GM23338 (cell line): ENCODE data around the gene MED27. TPM values are rescaled to one million over a fixed set of nuclear protein-coding genes. Genes with fewer than 3 reads are reported as not detected.

ENCODE experiments used
- ATAC-seq: fragments of 200-7000 bp; cut with Tn5 transposase; 3 replicates; pipeline ENCODE4 v1.9.1; 2020
- DNase-seq: peaks from one replicate; pipeline ENCODE4 v3.0.0-alpha.2; 2015; ENCODE audit warnings: low spot score
- H2AFZ ChIP-seq: fragments of 200-600 bp; sonication (generic); 2 replicates; pipeline ENCODE4 v1.8.0; 2016; ENCODE audit warnings: antibody characterized with exemption, mild to moderate bottlenecking, moderate library complexity
- H3F3A ChIP-seq: fragments of 200-600 bp; sonication (generic); replicated peaks from 2 replicates; pipeline ENCODE4 v1.8.0; 2017; ENCODE audit warnings: antibody characterized with exemption, mixed run types, low read depth
- H3K27ac ChIP-seq: fragments of 200-600 bp; sonication (generic); 2 replicates; pipeline ENCODE4 v1.6.1; 2016; ENCODE audit warnings: low read depth
- H3K27me3 ChIP-seq: fragments of 200-600 bp; sonication (generic); 2 replicates; pipeline ENCODE4 v1.8.0; 2016; ENCODE audit warnings: mild to moderate bottlenecking, mixed run types, moderate library complexity; ENCODE audit not compliant: insufficient read depth
- H3K36me3 ChIP-seq: fragments of 200-600 bp; sonication (generic); 2 replicates; pipeline ENCODE4 v1.8.0; 2016; ENCODE audit warnings: mild to moderate bottlenecking; ENCODE audit not compliant: insufficient read depth
- H3K4me1 ChIP-seq: fragments of 200-600 bp; sonication (generic); 2 replicates; pipeline ENCODE4 v1.8.0; 2016; ENCODE audit warnings: mild to moderate bottlenecking, moderate library complexity; ENCODE audit not compliant: insufficient read depth
- H3K4me2 ChIP-seq: fragments of 200-600 bp; sonication (generic); 2 replicates; pipeline ENCODE4 v1.7.1; 2017; ENCODE audit warnings: mixed run types
- H3K4me3 ChIP-seq: fragments of 200-600 bp; sonication (generic); 2 replicates; pipeline ENCODE4 v1.6.1; 2016; ENCODE audit warnings: mixed run types
- H3K79me2 ChIP-seq: fragments of 200-600 bp; sonication (generic); replicated peaks from 2 replicates; pipeline ENCODE4 v1.8.0; 2017; ENCODE audit warnings: mild to moderate bottlenecking; ENCODE audit not compliant: insufficient read depth
- H3K9me2 ChIP-seq: fragments of 200-600 bp; sonication (generic); 2 replicates; pipeline ENCODE4 v1.8.0; 2017; ENCODE audit not compliant: insufficient read depth
- H4K20me1 ChIP-seq: fragments of 200-600 bp; sonication (generic); replicated peaks from 2 replicates; pipeline ENCODE4 v1.8.0; 2017; ENCODE audit warnings: mild to moderate bottlenecking; ENCODE audit not compliant: insufficient read depth
- H3K27ac Mint-ChIP-seq: 2 replicates; pipeline ENCODE4 v1.8.0; 2020; ENCODE audit warnings: inconsistent platforms, mild to moderate bottlenecking, moderate library complexity, mixed read lengths
- H3K27me3 Mint-ChIP-seq: 3 replicates; pipeline ENCODE4 v1.8.0; 2022; ENCODE audit warnings: low read depth, mild to moderate bottlenecking, moderate library complexity, mixed read lengths, inconsistent platforms; ENCODE audit not compliant: insufficient read depth, poor library complexity
- H3K36me3 Mint-ChIP-seq: 3 replicates; pipeline ENCODE4 v1.8.0; 2021; ENCODE audit warnings: low read depth, mild to moderate bottlenecking, inconsistent platforms, moderate library complexity, mixed read lengths
- H3K4me1 Mint-ChIP-seq: 3 replicates; pipeline ENCODE4 v1.8.0; 2020; ENCODE audit warnings: mild to moderate bottlenecking, inconsistent platforms, mixed read lengths
- H3K4me3 Mint-ChIP-seq: 3 replicates; pipeline ENCODE4 v1.8.0; 2021; ENCODE audit warnings: moderate library complexity, mild to moderate bottlenecking, inconsistent platforms, mixed read lengths
- H3K9me3 Mint-ChIP-seq: 3 replicates; pipeline ENCODE4 v1.8.0; 2020; ENCODE audit warnings: moderate library complexity, mild to moderate bottlenecking, inconsistent platforms, mixed read lengths
- CREB1 ChIP-seq: fragments of 250-450 bp; sonication (Bioruptor Pico); IDR thresholded peaks from 2 replicates; pipeline ENCODE4 v1.5.0; 2020; ENCODE audit warnings: low read depth, mild to moderate bottlenecking, moderate library complexity
- EZH2 ChIP-seq: fragments of 200-600 bp; sonication (generic); IDR thresholded peaks from one replicate; pipeline ENCODE4 v1.8.0; 2017; ENCODE audit warnings: antibody characterized with exemption, mild to moderate bottlenecking, low read depth; ENCODE audit not compliant: unreplicated experiment
- EZH2phosphoT487 ChIP-seq: fragments of 200-600 bp; sonication (generic); IDR thresholded peaks from one replicate; pipeline ENCODE4 v1.8.1; 2018; ENCODE audit warnings: antibody characterized with exemption; ENCODE audit not compliant: unreplicated experiment
- JUNB ChIP-seq: IDR thresholded peaks from one replicate; pipeline ENCODE4 v1.6.1; 2016; ENCODE audit warnings: antibody characterized with exemption; ENCODE audit not compliant: unreplicated experiment
- POLR2AphosphoS5 ChIP-seq: IDR thresholded peaks from 2 replicates; pipeline ENCODE4 v1.6.1; 2016; ENCODE audit warnings: antibody characterized with exemption, low read depth
- STAT1 ChIP-seq: IDR thresholded peaks from one replicate; pipeline ENCODE4 v1.6.1; 2016; ENCODE audit warnings: antibody characterized with exemption; ENCODE audit not compliant: unreplicated experiment
- ZNF114 ChIP-seq: fragments of 250-450 bp; sonication (Bioruptor Pico); IDR thresholded peaks from 2 replicates; pipeline ENCODE4 v1.5.0; 2020; ENCODE audit warnings: mild to moderate bottlenecking, moderate library complexity
- ZNF331 ChIP-seq: fragments of 250-450 bp; sonication (Bioruptor Pico); IDR thresholded peaks from 2 replicates; pipeline ENCODE4 v1.5.0; 2020; ENCODE audit warnings: low read depth, mild to moderate bottlenecking, moderate library complexity
- polyA plus RNA-seq: library from polyadenylated mRNA; unstranded; fragments of >200 nt; fragmentation: Nextera tagmentation; extraction: Ambion mirVana; gene quantifications from 2 replicates; pipeline ENCODE4 v1.2.1, GENCODE V29; 2016
- total RNA-seq: library from RNA; depleted of rRNA; stranded (reverse); fragments of >200 nt; shearing (Covaris generic); gene quantifications from 2 replicates; pipeline ENCODE4 v1.2.3, GENCODE V29; 2014
- TF ChIP-seq, protein P1 (sequence below): fragments of 250-450 bp; sonication (Bioruptor Pico); IDR thresholded peaks from 2 replicates; pipeline ENCODE4 v1.5.0; 2020; ENCODE audit warnings: mild to moderate bottlenecking, moderate library complexity
- TF ChIP-seq, protein P2 (sequence below): IDR thresholded peaks from 2 replicates; pipeline ENCODE4 v1.6.1; 2016; ENCODE audit warnings: antibody characterized with exemption
- TF ChIP-seq, protein P3 (sequence below), 2 experiments: fragments of 200-600 bp in 1 of 2; sonication (generic) in 1 of 2; conservative IDR thresholded peaks; 2 replicates each; pipeline versions ENCODE4 v1.5.1 to v1.6.1; 2016 to 2017; ENCODE audit warnings: antibody characterized with exemption in 2 of 2, low read depth in 2 of 2, mild to moderate bottlenecking in 2 of 2, moderate library complexity in 1 of 2

MED27 gene
- total and polyA plus RNA-seq, 2 experiments from 2014 or later: 30.6 to 35.0 TPM

DNA sequence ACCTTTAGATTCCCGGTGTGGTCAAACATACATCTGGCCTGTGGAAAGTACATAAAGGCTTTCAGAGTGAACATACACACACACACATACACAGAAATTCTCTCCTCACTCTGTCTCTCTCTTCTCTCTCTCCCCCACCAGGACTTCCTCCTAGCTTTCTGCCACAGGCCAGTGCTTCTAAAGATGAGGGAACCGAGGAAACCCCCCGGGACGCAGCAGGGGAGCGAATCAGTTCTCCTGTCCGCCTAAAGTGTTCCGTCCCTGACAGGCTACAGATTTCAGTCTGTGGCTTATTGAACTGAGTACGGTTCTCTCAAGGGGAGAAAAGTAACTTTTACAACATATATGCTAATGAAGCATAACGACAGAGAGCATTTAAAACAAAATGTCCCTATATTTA is 75.8 kb downstream of the MED27 start (continued):
- TF ChIP-seq, protein P1, sequence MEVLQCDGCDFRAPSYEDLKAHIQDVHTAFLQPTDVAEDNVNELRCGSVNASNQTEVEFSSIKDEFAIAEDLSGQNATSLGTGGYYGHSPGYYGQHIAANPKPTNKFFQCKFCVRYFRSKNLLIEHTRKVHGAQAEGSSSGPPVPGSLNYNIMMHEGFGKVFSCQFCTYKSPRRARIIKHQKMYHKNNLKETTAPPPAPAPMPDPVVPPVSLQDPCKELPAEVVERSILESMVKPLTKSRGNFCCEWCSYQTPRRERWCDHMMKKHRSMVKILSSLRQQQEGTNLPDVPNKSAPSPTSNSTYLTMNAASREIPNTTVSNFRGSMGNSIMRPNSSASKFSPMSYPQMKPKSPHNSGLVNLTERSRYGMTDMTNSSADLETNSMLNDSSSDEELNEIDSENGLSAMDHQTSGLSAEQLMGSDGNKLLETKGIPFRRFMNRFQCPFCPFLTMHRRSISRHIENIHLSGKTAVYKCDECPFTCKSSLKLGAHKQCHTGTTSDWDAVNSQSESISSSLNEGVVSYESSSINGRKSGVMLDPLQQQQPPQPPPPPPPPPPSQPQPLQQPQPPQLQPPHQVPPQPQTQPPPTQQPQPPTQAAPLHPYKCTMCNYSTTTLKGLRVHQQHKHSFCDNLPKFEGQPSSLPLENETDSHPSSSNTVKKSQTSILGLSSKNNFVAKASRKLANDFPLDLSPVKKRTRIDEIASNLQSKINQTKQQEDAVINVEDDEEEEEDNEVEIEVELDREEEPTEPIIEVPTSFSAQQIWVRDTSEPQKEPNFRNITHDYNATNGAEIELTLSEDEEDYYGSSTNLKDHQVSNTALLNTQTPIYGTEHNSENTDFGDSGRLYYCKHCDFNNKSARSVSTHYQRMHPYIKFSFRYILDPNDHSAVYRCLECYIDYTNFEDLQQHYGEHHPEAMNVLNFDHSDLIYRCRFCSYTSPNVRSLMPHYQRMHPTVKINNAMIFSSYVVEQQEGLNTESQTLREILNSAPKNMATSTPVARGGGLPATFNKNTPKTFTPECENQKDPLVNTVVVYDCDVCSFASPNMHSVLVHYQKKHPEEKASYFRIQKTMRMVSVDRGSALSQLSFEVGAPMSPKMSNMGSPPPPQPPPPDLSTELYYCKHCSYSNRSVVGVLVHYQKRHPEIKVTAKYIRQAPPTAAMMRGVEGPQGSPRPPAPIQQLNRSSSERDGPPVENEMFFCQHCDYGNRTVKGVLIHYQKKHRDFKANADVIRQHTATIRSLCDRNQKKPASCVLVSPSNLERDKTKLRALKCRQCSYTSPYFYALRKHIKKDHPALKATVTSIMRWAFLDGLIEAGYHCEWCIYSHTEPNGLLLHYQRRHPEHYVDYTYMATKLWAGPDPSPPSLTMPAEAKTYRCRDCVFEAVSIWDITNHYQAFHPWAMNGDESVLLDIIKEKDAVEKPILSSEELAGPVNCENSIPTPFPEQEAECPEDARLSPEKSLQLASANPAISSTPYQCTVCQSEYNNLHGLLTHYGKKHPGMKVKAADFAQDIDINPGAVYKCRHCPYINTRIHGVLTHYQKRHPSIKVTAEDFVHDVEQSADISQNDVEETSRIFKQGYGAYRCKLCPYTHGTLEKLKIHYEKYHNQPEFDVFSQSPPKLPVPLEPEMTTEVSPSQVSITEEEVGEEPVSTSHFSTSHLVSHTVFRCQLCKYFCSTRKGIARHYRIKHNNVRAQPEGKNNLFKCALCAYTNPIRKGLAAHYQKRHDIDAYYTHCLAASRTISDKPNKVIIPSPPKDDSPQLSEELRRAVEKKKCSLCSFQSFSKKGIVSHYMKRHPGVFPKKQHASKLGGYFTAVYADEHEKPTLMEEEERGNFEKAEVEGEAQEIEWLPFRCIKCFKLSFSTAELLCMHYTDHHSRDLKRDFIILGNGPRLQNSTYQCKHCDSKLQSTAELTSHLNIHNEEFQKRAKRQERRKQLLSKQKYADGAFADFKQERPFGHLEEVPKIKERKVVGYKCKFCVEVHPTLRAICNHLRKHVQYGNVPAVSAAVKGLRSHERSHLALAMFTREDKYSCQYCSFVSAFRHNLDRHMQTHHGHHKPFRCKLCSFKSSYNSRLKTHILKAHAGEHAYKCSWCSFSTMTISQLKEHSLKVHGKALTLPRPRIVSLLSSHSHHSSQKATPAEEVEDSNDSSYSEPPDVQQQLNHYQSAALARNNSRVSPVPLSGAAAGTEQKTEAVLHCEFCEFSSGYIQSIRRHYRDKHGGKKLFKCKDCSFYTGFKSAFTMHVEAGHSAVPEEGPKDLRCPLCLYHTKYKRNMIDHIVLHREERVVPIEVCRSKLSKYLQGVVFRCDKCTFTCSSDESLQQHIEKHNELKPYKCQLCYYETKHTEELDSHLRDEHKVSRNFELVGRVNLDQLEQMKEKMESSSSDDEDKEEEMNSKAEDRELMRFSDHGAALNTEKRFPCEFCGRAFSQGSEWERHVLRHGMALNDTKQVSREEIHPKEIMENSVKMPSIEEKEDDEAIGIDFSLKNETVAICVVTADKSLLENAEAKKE: no peak
- TF ChIP-seq POLR2AphosphoS5: no peak

DNA sequence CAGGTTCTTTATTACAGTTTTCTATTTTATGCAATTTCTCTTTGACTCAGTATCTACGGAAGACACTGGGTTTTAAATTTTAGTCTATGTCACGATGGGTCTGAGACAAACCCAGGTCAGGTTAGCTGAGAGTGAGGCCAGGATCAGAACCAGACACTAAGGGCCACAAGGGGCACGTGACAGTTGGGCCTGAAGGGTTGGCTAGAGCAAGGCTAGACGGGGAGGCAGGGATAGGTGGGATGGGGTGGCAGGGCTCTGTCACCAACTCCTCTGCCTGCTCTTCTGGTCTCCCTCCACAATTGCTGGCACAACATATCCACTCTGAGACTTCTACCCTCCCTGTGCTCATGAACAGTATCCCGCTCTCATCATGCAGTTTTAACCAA is 76.4 kb downstream of the MED27 start:
- DNase-seq (no peak), ATAC-seq (peak; percentile 42)
- H3K27me3 ChIP-seq: no peaks in the 10 kb centered on the region
- Mint-ChIP-seq H3K36me3 (peaks cover 8% of the 10 kb centered on the region; the same call in 2 of the 3 replicates), H3K9me3 (no peaks in the 10 kb centered on the region; the same call in 2 of the 3 replicates), H3K4me3 (no peak overlapping the region), H3K27ac (no peak overlapping the region; the same call in 1 of the 2 replicates), H3K4me1 (peaks cover 63% of the 10 kb centered on the region), H3K27me3 (no peaks in the 10 kb centered on the region)
- no peak overlapping the region for H3K4me2 ChIP-seq
- peaks cover 52% of the 10 kb centered on the region for H3K4me1 ChIP-seq
- no peaks in the 10 kb centered on the region for H3K9me2 ChIP-seq
- H4K20me1 ChIP-seq: no peaks in the 10 kb centered on the region; the same call in 1 of the 2 replicates
- no peaks in the 10 kb centered on the region for H3F3A ChIP-seq
- H3K4me3 ChIP-seq: no peak overlapping the region
- H3K27ac ChIP-seq: no peak overlapping the region
- no peak overlapping the region for H2AFZ ChIP-seq
- peaks cover 20% of the 10 kb centered on the region; the same call in 1 of the 2 replicates for H3K79me2 ChIP-seq
- no peaks in the 10 kb centered on the region for H3K36me3 ChIP-seq
- TF ChIP-seq EZH2phosphoT487 (no peak), JUNB (no peak), POLR2AphosphoS5 (no peak), EZH2 (no peak), CREB1 (CRISPR knock-in tag) (no peak), ZNF331 (CRISPR knock-in tag) (no peak), STAT1 (no peak), ZNF114 (CRISPR knock-in tag) (no peak)
- TF ChIP-seq, protein P2, sequence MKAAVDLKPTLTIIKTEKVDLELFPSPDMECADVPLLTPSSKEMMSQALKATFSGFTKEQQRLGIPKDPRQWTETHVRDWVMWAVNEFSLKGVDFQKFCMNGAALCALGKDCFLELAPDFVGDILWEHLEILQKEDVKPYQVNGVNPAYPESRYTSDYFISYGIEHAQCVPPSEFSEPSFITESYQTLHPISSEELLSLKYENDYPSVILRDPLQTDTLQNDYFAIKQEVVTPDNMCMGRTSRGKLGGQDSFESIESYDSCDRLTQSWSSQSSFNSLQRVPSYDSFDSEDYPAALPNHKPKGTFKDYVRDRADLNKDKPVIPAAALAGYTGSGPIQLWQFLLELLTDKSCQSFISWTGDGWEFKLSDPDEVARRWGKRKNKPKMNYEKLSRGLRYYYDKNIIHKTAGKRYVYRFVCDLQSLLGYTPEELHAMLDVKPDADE: no peak
- TF ChIP-seq, protein P3, sequence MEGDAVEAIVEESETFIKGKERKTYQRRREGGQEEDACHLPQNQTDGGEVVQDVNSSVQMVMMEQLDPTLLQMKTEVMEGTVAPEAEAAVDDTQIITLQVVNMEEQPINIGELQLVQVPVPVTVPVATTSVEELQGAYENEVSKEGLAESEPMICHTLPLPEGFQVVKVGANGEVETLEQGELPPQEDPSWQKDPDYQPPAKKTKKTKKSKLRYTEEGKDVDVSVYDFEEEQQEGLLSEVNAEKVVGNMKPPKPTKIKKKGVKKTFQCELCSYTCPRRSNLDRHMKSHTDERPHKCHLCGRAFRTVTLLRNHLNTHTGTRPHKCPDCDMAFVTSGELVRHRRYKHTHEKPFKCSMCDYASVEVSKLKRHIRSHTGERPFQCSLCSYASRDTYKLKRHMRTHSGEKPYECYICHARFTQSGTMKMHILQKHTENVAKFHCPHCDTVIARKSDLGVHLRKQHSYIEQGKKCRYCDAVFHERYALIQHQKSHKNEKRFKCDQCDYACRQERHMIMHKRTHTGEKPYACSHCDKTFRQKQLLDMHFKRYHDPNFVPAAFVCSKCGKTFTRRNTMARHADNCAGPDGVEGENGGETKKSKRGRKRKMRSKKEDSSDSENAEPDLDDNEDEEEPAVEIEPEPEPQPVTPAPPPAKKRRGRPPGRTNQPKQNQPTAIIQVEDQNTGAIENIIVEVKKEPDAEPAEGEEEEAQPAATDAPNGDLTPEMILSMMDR (conservative IDR thresholded peaks at IDR 0.05; ENCODE audit: low read depth in 2 of 2): no peak
